ENCODE measurements around the gene CCK.

Gene CCK

DNA sequence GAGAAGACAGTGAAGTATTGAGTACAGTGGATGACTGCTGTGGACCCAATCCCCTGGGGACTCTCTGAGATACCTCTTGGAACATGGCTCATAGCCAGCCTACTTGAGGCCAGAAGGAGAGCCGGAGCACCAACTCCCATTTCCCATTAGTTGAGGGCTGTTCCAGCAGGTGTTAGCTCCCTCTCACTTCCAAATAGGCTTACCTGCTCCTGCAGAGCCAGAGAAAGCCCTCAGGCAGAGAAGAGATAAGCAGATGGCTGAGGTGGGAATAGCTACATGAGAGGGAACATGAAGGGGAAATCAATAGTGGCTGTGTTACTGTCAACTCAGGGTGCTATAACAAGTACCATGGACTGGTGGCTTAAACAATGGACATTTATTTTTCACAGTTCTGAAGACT, 4.6 kb upstream of the CCK start:
- in situ Hi-C loops (cut with MboI; ENCODE audit: low sequenced_read_pairs) = loop anchor here (25.0 kb wide), 2 partner anchors 167 to 267 kb away; no protein-coding TSS in a partner anchor

GRCh38 chr3:42269647-42270046, 3.7 kb upstream of the CCK start:
- in situ Hi-C loops (cut with MboI; ENCODE audit: low sequenced_read_pairs) = loop anchor here (25.0 kb wide), 2 partner anchors 168 to 268 kb away; no protein-coding TSS in a partner anchor

DNA sequence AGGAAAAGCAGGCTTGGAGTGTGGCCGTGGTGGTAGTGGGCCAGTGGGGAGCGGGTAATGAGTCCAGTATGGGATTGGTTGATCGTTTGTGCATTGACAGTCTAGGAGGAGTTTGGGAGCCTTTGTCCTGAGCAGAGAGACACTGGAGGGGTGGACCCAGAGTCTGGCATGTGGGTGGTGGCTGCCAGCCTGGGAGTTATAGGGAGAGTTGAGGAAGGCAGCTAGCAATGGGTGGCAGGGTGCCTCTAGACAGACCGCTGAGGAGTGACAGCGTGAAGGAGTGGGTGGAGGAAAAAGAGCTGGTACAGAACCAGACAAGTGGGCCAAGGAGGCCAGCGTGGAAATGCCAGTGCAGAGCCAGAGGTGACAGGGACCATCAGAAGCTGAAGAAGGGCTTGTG, 1.9 kb upstream of the CCK start:
- in situ Hi-C loops (cut with MboI; ENCODE audit: low sequenced_read_pairs) = loop anchor here (25.0 kb wide), 2 partner anchors 169 to 269 kb away; no protein-coding TSS in a partner anchor

GRCh38 chr3:42265059-42265991, 660 bp downstream of the CCK start:
- in situ Hi-C loops (cut with MboI; ENCODE audit: low sequenced_read_pairs) = loop anchor here (25.0 kb wide), 2 partner anchors 172 to 272 kb away; no protein-coding TSS in a partner anchor

DNA sequence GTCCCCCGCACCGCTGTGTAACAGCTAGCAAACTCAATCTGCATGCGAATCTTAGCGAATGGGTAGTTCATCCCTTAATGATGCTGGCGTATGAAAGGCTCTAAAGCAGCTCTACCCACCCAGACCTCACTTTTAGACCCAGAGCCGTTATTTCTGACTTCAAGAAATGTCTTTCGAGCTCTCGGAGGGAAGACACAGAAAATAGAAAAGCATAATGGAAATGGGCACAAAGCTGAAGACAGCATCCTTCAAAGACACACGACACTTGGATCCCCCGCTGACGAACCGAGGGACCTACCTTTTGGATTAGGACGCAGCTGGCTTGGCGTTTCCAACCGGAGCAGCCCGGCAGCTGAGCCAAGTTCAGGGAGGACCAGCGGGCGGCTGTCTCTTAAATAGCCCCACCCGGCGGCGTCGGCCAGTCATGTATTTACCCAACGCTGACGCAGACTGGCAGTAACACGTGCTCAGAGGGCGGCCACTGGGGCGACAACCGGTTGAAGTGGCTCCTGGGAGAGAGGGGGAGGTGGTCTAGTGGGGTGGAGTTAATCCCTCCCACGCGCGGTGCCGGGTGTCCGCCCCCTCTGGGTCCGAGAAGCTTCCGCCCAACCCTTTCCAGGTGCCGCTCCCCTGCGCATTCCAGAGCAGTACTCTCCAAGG, 1.5 kb downstream of the CCK start:
- in situ Hi-C loops (cut with MboI; ENCODE audit: low sequenced_read_pairs) = loop anchor here (25.0 kb wide), 2 partner anchors 173 to 273 kb away; no protein-coding TSS in a partner anchor

DNA sequence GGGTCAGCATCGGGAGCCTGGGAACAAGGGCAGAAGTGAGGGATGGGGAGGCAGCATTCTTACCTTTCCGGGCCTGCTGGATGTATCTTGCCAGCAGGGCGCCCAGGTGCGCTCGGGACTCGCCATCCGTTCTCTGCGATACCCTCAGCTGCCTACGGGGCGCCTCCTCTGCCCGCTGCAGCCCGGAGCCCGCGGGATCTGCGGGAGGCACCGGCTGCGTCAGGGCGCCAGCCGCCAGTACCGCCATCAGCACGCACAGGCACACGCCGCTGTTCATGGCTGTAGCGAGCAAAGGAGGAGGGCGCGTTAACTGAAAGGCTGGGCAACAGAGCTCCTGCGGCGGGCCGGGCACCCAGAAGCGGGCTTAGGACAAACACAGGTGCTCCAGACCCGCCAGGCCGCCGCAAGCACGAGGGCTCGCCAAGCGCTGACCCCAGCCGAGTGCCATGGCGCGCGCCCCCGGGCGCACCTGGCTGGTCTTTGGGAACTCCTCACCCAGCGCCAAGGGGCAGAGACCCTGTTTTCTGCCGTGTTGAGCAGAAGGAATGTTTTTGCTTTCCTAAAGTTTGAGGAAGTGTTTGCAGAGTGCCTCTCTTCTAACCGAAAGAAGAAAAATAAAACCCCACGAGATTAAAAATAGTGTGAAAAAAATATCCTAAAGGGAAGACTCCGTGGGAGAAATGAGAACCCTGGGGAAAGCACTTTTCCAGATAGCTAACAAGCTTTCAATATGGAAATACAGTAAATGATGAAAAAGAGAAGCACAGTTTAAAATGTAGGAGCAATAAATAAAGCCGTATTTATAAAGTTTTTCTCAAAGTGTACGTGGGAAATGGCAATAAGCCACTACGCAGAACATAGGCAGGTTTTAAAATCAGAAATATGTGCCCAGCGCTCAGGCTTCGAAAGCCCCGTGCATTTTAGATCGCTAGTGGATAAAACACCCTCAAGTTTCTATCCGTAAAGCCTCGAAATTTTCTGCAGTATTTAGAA, 2.3 kb downstream of the CCK start:
- in situ Hi-C loops (cut with MboI; ENCODE audit: low sequenced_read_pairs) = loop anchor here (25.0 kb wide), 2 partner anchors 174 to 274 kb away; no protein-coding TSS in a partner anchor

- in situ Hi-C loops (cut with MboI; ENCODE audit: low sequenced_read_pairs) = loop anchor here (25.0 kb wide), 2 partner anchors 175 to 275 kb away; no protein-coding TSS in a partner anchor
Observed at GRCh38 chr3:42262525-42262924, 3.5 kb downstream of the CCK start.

GRCh38 chr3:42257007-42257406, 9.0 kb downstream of the CCK start:
- in situ Hi-C loops (cut with MboI; ENCODE audit: low sequenced_read_pairs) = loop anchor here (25.0 kb wide), 2 partner anchors 180 to 280 kb away; no protein-coding TSS in a partner anchor

DNA sequence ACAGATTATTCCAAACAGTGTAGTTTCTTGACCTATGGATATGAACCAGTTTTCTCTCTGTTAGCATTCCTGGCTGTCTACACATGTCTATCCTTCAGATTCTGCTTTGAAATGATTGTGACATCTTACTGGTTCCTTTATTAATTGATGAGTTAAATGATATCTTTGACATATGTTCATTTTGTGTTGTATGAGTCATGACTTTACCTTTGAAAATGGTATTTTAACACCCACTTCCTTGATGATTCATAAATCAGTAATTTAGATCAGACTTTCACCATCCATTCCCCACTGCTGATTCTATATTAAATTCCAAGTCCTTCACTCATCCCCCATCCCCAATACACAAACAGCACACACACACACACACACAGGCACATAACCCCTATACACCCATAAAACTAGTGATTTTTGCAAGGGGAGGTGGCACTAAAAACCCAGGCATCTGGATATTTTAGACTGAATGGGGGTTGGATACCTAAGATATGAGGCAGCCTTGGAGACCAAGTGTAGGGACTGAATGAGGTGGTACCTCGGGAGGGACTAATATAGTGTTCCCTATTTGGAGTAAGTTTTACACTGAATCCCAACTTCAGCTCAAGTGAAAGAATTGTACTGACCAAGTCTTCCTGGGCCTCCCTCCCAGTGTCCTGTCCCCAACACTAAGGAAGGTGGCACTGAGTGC, 9.7 kb downstream of the CCK start:
- in situ Hi-C loops (cut with MboI; ENCODE audit: low sequenced_read_pairs) = loop anchor here (25.0 kb wide), 2 partner anchors 181 to 281 kb away; no protein-coding TSS in a partner anchor

GRCh38 chr3:42254566-42254965, 11.4 kb downstream of the CCK start:
- in situ Hi-C loops (cut with MboI; ENCODE audit: low sequenced_read_pairs) = loop anchor here (25.0 kb wide), 2 partner anchors 183 to 283 kb away; no protein-coding TSS in a partner anchor

DNA sequence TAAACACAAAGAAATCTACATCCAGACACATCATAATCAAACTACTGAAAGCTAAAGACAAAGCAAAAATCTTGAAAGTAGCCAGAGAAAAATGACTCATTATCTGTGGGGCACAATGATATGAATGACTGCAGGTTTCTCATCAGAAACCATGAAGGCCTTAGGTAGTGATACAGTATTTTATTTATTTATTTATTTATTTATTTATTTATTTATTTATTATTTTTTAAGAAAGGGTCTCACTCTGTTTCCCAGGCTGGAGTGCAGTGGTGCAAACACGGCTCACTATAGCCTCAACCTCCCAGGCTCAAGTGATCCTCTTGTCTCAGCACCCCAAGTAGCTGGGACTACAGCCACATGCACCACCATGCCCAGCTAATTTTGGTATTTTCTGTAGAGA, 15.2 kb downstream of the CCK start:
- in situ Hi-C loops (cut with MboI; ENCODE audit: low sequenced_read_pairs) = loop anchor here (25.0 kb wide), 2 partner anchors 187 to 287 kb away; no protein-coding TSS in a partner anchor

- in situ Hi-C loops (cut with MboI; ENCODE audit: low sequenced_read_pairs) = no loop called here
Observed at GRCh38 chr3:42247576-42248027, 18.4 kb downstream of the CCK start.

DNA sequence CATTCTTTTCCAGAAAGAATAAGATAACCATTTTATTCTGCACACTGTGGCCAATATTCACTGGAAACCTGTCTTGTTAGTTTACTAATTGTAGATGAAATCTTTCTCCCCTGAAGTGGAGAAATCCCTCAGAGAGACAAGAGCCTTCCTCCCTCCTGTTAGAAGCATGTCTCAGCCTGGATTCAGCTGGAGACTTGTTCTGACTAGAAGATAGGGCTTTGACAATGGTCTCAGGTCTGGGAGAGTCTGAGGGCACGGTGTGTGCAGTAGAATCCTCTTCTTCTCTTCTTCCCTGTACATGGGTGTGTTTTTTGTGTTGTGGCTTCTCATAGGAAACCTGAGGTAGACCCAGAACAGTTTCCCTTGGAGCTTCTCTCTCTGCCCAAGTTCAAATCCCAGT, 19.9 kb downstream of the CCK start:
- in situ Hi-C loops (cut with MboI; ENCODE audit: low sequenced_read_pairs) = no loop called here

DNA sequence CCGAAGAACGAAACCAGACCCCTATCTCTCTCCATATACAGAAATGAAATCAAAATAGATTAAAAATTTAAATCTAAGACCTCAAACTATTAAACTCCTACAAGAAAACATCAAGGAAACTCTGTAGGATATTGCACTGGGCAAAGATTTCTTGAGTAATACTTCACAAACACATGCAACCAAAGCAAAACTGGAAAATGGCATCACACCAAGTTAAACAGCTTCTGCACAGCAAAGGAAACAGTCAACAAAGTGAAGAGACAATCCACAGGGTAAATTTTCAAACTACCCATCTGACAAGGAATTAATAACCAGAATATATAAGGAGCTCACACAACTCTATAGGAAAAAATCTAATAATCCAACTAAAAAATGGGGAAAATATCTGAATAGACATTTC, 29.4 kb downstream of the CCK start:
- in situ Hi-C loops (cut with MboI; ENCODE audit: low sequenced_read_pairs) = no loop called here

DNA sequence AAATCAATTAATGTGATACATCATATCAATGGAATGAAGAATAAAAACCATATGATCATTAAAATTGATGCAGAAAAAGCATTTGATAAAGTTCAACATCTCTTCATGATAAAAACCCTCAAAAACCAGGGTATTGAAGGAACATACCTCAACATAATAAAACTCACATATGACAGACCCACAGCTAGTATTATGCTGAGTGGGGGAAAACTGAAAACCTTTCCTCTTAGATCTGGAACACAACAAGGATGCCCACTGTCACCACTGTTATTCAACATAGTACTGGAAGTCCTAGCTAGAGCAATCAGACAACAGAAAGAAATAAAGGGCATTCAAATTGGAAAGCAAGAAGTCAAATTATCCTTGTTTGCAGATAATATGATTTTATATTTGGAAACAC, 30.5 kb downstream of the CCK start:
- in situ Hi-C loops (cut with MboI; ENCODE audit: low sequenced_read_pairs) = no loop called here

GRCh38 chr3:42230860-42231259, 35.1 kb downstream of the CCK start:
- in situ Hi-C loops (cut with MboI; ENCODE audit: low sequenced_read_pairs) = no loop called here

DNA sequence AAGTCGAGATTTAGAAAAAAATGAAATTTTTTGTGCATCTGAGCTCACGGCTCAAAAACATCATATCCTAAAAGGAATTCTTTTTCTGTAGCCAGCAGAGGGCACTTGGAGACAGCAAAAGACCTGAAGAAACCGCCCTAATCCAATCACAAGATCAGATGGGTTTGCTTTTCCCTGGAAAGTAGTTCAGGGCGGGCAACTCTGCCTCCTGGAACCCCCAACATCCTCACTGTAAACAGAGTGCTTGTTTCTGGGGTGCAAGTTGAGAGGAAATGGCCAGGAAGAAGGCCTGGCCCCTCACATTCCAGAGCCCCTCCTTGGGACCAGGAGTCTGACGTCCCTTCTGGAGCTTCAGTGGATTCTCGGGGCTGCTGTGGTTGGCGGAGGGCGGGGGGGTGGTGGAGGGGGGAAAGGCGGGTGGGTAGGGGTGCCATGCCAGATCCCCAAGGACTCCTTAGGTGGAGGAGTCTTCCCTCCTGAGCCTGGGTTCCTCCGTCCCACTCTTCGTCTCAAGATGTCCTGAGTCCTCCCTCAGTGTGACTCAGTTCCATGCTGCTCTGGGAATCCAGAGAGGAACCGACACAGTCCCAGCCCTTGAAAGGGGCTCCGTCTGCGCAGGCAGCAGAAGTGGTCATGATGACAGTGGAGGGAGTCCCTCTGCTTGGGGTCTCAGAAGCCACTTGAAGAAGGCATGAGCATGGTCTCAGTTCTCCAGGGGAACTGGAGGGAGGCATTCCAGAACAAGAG, 35.9 kb downstream of the CCK start:
- in situ Hi-C loops (cut with MboI; ENCODE audit: low sequenced_read_pairs) = no loop called here

GRCh38 chr3:42229266-42229941, 36.6 kb downstream of the CCK start:
- in situ Hi-C loops (cut with MboI; ENCODE audit: low sequenced_read_pairs) = no loop called here
